Measurements from ENCODE around the gene TMEM134.

TMEM134 gene

DNA sequence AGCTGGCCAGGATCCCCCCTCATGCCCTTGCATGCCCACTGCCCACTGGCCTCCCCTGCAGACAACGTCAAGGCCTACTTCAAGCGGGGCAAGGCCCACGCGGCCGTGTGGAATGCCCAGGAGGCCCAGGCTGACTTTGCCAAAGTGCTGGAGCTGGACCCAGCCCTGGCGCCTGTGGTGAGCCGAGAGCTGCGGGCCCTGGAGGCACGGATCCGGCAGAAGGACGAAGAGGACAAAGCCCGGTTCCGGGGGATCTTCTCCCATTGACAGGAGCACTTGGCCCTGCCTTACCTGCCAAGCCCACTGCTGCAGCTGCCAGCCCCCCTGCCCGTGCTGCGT, 21.6 kb upstream of the TMEM134 start:
- TF ChIP-seq FOXP2 (optimal IDR thresholded peaks at IDR 0.05; ENCODE audit: borderline replicate concordance, extremely low read depth, extremely low read length, insufficient read depth) (no peak), TAF1 (IDR thresholded peaks at IDR 0.05; ENCODE audit: borderline replicate concordance, insufficient read depth, low read length) (no peak)

DNA sequence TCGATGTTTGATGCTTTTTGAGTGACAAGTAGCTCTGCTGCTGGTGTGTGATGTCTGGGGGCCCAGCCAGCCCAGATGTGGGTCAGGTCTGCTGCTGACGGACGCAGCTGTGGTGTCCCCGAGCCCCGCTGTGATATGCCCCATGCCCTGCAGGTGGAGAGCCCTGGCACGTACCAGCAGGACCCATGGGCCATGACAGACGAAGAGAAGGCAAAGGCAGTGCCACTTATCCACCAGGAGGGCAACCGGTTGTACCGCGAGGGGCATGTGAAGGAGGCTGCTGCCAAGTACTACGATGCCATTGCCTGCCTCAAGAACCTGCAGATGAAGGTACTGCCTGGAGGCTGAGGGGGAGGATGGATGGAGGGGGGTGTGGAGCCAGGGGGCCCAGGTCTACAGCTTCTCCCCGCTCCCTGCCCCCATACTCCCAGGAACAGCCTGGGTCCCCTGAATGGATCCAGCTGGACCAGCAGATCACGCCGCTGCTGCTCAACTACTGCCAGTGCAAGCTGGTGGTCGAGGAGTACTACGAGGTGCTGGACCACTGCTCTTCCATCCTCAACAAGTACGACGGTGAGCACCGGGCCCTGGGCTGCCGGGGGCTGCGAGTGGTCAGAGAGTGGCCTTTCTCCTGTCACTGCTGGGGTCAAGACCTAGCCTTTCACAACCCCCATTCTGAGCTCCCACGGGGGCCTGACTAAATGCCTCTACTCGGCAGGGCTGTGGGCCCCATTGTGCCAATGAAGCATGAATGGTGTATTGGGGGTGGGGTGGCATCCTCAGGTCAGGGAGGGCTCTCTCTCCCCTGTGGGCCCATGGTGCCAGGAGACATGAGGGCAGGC, 21.1 kb upstream of the TMEM134 start:
- no peak for TF ChIP-seq REST (IDR thresholded peaks at IDR 0.05; ENCODE audit: insufficient read depth in 1 of 2, low read depth in 2 of 2, low read length in 2 of 2)
- TF ChIP-seq POLR2AphosphoS5 (IDR thresholded peaks at IDR 0.05; ENCODE audit: low read depth, low read length) = no peak
- no peak for TF ChIP-seq TAF1 (IDR thresholded peaks at IDR 0.05; ENCODE audit: borderline replicate concordance, insufficient read depth, low read length)
- TF ChIP-seq SIN3A (IDR thresholded peaks at IDR 0.05; ENCODE audit: borderline replicate concordance, insufficient read depth, low read length) = no peak
- TF ChIP-seq FOXP2 (optimal IDR thresholded peaks at IDR 0.05; ENCODE audit: borderline replicate concordance, extremely low read depth, extremely low read length, insufficient read depth) = no peak

DNA sequence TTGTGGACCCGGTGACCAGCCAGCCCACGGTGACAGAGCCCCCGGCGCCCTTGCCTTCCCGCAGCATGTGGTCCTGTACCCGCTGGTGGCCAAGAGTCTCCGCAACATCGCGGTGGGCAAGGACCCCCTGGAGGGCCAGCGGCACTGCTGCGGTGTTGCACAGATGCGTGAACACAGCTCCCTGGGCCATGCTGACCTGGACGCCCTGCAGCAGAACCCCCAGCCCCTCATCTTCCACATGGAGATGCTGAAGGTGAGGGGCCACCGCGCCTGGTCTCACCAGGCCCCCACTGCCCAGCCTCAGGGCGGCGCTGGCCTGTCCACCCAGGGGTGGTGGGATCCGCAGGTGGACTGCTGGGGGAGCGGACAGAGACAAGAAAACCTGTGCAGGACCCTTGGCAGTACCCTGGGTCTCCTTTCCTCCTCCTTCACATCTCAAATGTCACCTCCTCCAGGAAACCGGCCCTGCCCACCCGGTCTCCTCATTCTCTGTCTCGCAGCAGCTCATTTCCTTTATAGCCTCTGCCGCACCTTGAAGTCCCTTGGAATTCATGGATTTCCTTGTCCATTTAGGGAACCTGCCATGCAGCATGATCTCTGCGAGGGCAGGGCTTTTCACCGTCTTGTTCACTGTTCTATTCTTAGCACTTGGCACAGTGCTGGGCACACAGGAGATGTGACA, 20.3 kb upstream of the TMEM134 start:
- no peak for TF ChIP-seq TAF1 (IDR thresholded peaks at IDR 0.05; ENCODE audit: borderline replicate concordance, insufficient read depth, low read length)
- no peak for TF ChIP-seq SIN3A (IDR thresholded peaks at IDR 0.05; ENCODE audit: borderline replicate concordance, insufficient read depth, low read length)
- no peak for TF ChIP-seq FOXP2 (optimal IDR thresholded peaks at IDR 0.05; ENCODE audit: borderline replicate concordance, extremely low read depth, extremely low read length, insufficient read depth)
- no peak for TF ChIP-seq REST (IDR thresholded peaks at IDR 0.05; ENCODE audit: insufficient read depth in 1 of 2, low read depth in 2 of 2, low read length in 2 of 2)
- TF ChIP-seq POLR2AphosphoS5 (IDR thresholded peaks at IDR 0.05; ENCODE audit: low read depth, low read length) = no peak

- no peak for TF ChIP-seq FOXP2 (optimal IDR thresholded peaks at IDR 0.05; ENCODE audit: borderline replicate concordance, extremely low read depth, extremely low read length, insufficient read depth)
- TF ChIP-seq TAF1 (IDR thresholded peaks at IDR 0.05; ENCODE audit: borderline replicate concordance, insufficient read depth, low read length) = no peak
- TF ChIP-seq POLR2AphosphoS5 (IDR thresholded peaks at IDR 0.05; ENCODE audit: low read depth, low read length) = no peak
- no peak for TF ChIP-seq REST (IDR thresholded peaks at IDR 0.05; ENCODE audit: insufficient read depth in 1 of 2, low read depth in 2 of 2, low read length in 2 of 2)
- no peak for TF ChIP-seq SIN3A (IDR thresholded peaks at IDR 0.05; ENCODE audit: borderline replicate concordance, insufficient read depth, low read length)
These were observed 17.6 kb upstream of the TMEM134 start for GRCh38 chr11:67486481-67487195.

- TF ChIP-seq TAF1 (IDR thresholded peaks at IDR 0.05; ENCODE audit: borderline replicate concordance, insufficient read depth, low read length) (no peak), SIN3A (IDR thresholded peaks at IDR 0.05; ENCODE audit: borderline replicate concordance, insufficient read depth, low read length) (no peak), REST (IDR thresholded peaks at IDR 0.05; ENCODE audit: insufficient read depth in 1 of 2, low read depth in 2 of 2, low read length in 2 of 2) (no peak), FOXP2 (optimal IDR thresholded peaks at IDR 0.05; ENCODE audit: borderline replicate concordance, extremely low read depth, extremely low read length, insufficient read depth) (no peak), POLR2AphosphoS5 (IDR thresholded peaks at IDR 0.05; ENCODE audit: low read depth, low read length) (no peak)
These were observed 15.8 kb upstream of the TMEM134 start for GRCh38 chr11:67484847-67485311.
